A549 (cell line): ENCODE measurements around the gene UNC79. TPM values are rescaled to one million over a fixed set of nuclear protein-coding genes. Genes with fewer than 3 reads are reported as not detected.

Experiments used
- ATAC-seq, 2 experiments: fragments of 200-7000 bp in 1 of 2; fragments of >200 bp in 1 of 2; cut with Nextera tagmentation in 1 of 2; cut with Tn5 transposase in 1 of 2; 3 replicates each; pipeline versions ENCODE4 v1.8.0 to v1.9.1; 2018 to 2020; ENCODE audit warnings: mild to moderate bottlenecking in 1 of 2, moderate library complexity in 1 of 2
- CTCF ChIA-PET: fragments of 300-600 bp; sonication (Branson Sonifier 250); formaldehyde crosslinking; extraction: SDS; loops from one replicate; lab custom pipeline; 2021; ENCODE audit warnings: antibody characterized with exemption, inconsistent platforms; lab: Yijun Ruan, JAX
- POLR2A ChIA-PET: fragments of 350-600 bp; formaldehyde crosslinking; extraction: SDS; loops from one replicate; lab custom pipeline; 2021; ENCODE audit warnings: antibody characterized with exemption, inconsistent platforms; lab: Yijun Ruan, JAX
- DNase-seq, 2 experiments: peaks; one replicate each; pipeline versions ENCODE4 v3.0.0 to v3.0.0-alpha.2; 2011 to 2016; ENCODE audit warnings: low read depth in 1 of 2, low spot score in 1 of 2
- FAIRE-seq: peaks from 2 replicates; lab custom pipeline; 2011; peaks lifted over from hg19 to GRCh38; lab: Jason Lieb, UNC
- H3K27ac ChIP-seq, 2 experiments: fragments of >200 bp; sonication (Bioruptor Twin); formaldehyde crosslinking; 3 replicates each; pipeline ENCODE4 v1.5.1; 2016 to 2017
- H3K4me1 ChIP-seq: fragments of >200 bp; sonication (Bioruptor Twin); formaldehyde crosslinking; 3 replicates; pipeline ENCODE4 v1.6.1; 2016
- H3K4me2 ChIP-seq: fragments of >200 bp; sonication (Bioruptor Twin); formaldehyde crosslinking; 3 replicates; pipeline ENCODE4 v1.6.1; 2016
- H3K4me3 ChIP-seq: fragments of >200 bp; sonication (Bioruptor Twin); formaldehyde crosslinking; 3 replicates; pipeline ENCODE4 v1.5.1; 2016
- H3K9me3 ChIP-seq: fragments of >200 bp; sonication (Bioruptor Twin); formaldehyde crosslinking; 3 replicates; pipeline ENCODE4 v1.6.1; 2016
- CBX8 ChIP-seq: fragments of 200-600 bp; sonication (generic); IDR thresholded peaks from 2 replicates; pipeline ENCODE4 v1.6.1; 2016
- CHD2 ChIP-seq: fragments of 150-350 bp; IDR thresholded peaks from 2 replicates; pipeline ENCODE4 v1.6.1; 2014; ENCODE audit warnings: low read length; ENCODE audit not compliant: partially characterized antibody
- CHD4 ChIP-seq: fragments of 200-600 bp; sonication (generic); IDR thresholded peaks from 2 replicates; pipeline ENCODE4 v1.6.1; 2016; ENCODE audit warnings: antibody characterized with exemption, mild to moderate bottlenecking, borderline replicate concordance
- EHF ChIP-seq: fragments of 250-450 bp; sonication (Bioruptor Pico); IDR thresholded peaks from 2 replicates; pipeline ENCODE4 v1.5.0; 2020; ENCODE audit warnings: mild to moderate bottlenecking
- GATA3 ChIP-seq: IDR thresholded peaks from 2 replicates; pipeline ENCODE4 v1.6.1; 2012; ENCODE audit warnings: borderline replicate concordance
- JUN ChIP-seq, 2 experiments: fragments of >200 bp; sonication (Bioruptor Twin); formaldehyde crosslinking; IDR thresholded peaks; 2 replicates in 1 of 2; 3 replicates in 1 of 2; pipeline ENCODE4 v1.6.1; 2016 to 2017
- JUNB ChIP-seq: fragments of >200 bp; sonication (Bioruptor Twin); formaldehyde crosslinking; IDR thresholded peaks from 2 replicates; pipeline ENCODE4 v1.6.1; 2016
- KDM1A ChIP-seq: fragments of 200-600 bp; sonication (generic); IDR thresholded peaks from 2 replicates; pipeline ENCODE4 v1.6.1; 2016; ENCODE audit warnings: low read depth, mild to moderate bottlenecking
- MAFK ChIP-seq: fragments of 450-650 bp; IDR thresholded peaks from 2 replicates; pipeline ENCODE4 v1.6.1; 2014; ENCODE audit not compliant: partially characterized antibody
- NR3C1 ChIP-seq: fragments of >200 bp; sonication (Bioruptor Twin); formaldehyde crosslinking; IDR thresholded peaks from 3 replicates; pipeline ENCODE4 v1.6.1; 2017
- RNF2 ChIP-seq: fragments of 200-600 bp; sonication (generic); IDR thresholded peaks from 2 replicates; pipeline ENCODE4 v1.6.1; 2016; ENCODE audit warnings: low read depth, mild to moderate bottlenecking, antibody characterized with exemption, moderate library complexity, borderline replicate concordance
- SREBF2 ChIP-seq: fragments of 450-650 bp; IDR thresholded peaks from 2 replicates; pipeline ENCODE4 v1.6.1; 2014; ENCODE audit warnings: mild to moderate bottlenecking, moderate library complexity
- ZFP36 ChIP-seq: fragments of 450-650 bp; IDR thresholded peaks from 2 replicates; pipeline ENCODE4 v1.6.1; 2014; ENCODE audit warnings: borderline replicate concordance; ENCODE audit not compliant: partially characterized antibody
- ZNF302 ChIP-seq: fragments of 250-450 bp; sonication (Bioruptor Pico); IDR thresholded peaks from 2 replicates; pipeline ENCODE4 v1.9.0; 2021; ENCODE audit warnings: inconsistent platforms, mild to moderate bottlenecking, moderate library complexity
- ZSCAN20 ChIP-seq: fragments of 250-450 bp; sonication (Bioruptor Pico); IDR thresholded peaks from 2 replicates; pipeline ENCODE4 v1.8.0; 2022; ENCODE audit warnings: mild to moderate bottlenecking, moderate library complexity
- WGBS: methylation state at CpG from one replicate; pipeline ENCODE4 v1.1.6; 2017; ENCODE audit errors: missing lambda C conversion rate; 5-methylcytosine and 5-hydroxymethylcytosine counted together
- polyA plus RNA-seq, 4 experiments: library from polyadenylated mRNA; depleted of rRNA in 3 of 4; stranded (reverse); fragments of >200 nt; fragmentation: RNase III in 1 of 4; extraction: RNeasy Plus Mini Kit Qiagen cat#74134 plus additional on column Dnase treatment in 1 of 4; gene quantifications; 2 replicates in 3 of 4; 3 replicates in 1 of 4; pipeline ENCODE4 v1.2.3, GENCODE V29; 2011 to 2017
- TF ChIP-seq, protein P1 (sequence below): IDR thresholded peaks from 2 replicates; pipeline ENCODE4 v1.6.1; 2012; ENCODE audit warnings: low read depth, borderline replicate concordance
- TF ChIP-seq, protein P2 (sequence below): fragments of >200 bp; sonication (Bioruptor Twin); formaldehyde crosslinking; IDR thresholded peaks from 3 replicates; pipeline ENCODE4 v1.6.1; 2016

Gene UNC79
- polyA plus RNA-seq, 2 of the 4 experiments (the other 2 are of a cell fraction): 0.01 TPM

DNA sequence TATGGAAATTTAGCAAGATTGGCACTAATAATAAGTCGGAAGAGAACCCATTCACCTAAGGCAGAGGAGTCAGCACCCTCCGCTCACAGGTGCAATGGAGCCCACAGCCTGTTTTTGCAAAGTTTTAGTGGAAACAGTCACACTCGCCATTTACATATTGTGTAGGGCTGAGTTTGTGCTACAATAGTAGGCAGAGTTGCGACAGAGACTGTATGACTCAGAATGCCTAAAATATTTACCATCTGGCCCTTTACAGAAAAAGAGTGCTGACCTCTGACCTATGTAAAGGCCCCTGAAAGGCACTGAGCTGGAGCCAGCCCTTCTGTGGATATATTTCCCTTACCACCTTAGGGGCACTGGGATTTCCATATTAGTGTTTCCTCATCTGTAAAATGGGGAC lies 278.5 kb downstream of the UNC79 start:
- DNase-seq (no peak), FAIRE-seq (no peak), ATAC-seq (no peak)
- no peak overlapping the region for H3K4me2 ChIP-seq
- ChIA-PET CTCF (interaction anchor here (1.5 to 1.6 kb wide), 2 partner anchors 9 to 54 kb away, joined by 3 to 5 read pairs; no protein-coding TSS in a partner anchor), POLR2A (no interaction called here)
- no peak overlapping the region for H3K27ac ChIP-seq
- 36% methylated on average over 4 of the region's 4 CpGs for WGBS
- H3K9me3 ChIP-seq: no peaks in the 10 kb centered on the region
- no peak overlapping the region for H3K4me3 ChIP-seq
- no peaks in the 10 kb centered on the region for H3K4me1 ChIP-seq
- TF ChIP-seq CBX8 (no peak), MAFK (no peak), ZFP36 (no peak), GATA3 (no peak), ZNF302 (CRISPR knock-in tag) (no peak), KDM1A (no peak)

DNA sequence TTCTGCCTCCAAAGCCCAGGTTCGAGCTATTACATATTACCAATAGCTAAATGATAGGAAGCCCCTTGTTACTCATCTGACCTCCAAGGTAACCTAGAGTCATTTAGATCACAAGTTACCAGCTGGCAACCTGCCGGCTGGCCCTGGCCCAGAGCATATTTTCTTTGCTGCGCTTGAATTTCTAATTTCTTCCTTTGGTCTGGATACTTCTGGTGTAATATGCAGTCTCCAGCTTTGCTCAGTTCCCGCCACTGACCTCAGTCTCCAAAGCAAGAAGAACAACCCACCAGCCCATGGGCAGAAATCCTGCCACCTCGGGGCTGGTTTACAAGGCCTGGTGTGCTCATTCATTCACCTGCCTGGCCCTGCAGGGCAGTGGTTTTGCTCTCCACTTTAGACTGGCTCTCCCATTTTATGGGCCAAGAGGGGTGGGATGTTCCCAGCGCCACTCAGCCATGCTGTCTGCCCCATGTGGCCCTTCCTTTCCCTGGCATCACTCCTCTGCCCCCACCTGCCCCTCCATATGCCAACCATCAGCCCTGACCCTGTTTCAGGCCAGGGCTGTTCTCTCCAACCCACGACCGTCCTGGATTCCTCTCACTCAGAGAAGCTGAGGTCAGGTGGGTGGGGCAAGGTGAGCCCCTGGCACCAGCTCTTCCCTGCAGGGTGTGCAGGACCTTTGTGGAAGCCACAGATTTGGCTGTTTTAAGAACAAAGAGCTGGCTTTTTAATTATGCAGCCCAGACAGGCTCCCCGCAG lies 281.5 kb downstream of the UNC79 start:
- H3K4me2 ChIP-seq: no peak overlapping the region
- no peak overlapping the region for H3K4me3 ChIP-seq
- ATAC-seq (no peak), FAIRE-seq (no peak), DNase-seq (no peak)
- 19% methylated on average over 7 of the region's 9 CpGs for WGBS
- no peaks in the 10 kb centered on the region for H3K9me3 ChIP-seq
- TF ChIP-seq JUNB (no peak), ZFP36 (no peak), RNF2 (no peak), JUN (IDR thresholded peaks at IDR 0.05) (no peak), CHD4 (no peak), NR3C1 (no peak)
- no peak overlapping the region for H3K27ac ChIP-seq
- no peaks in the 10 kb centered on the region for H3K4me1 ChIP-seq
- CTCF ChIA-PET: no interaction called here
- POLR2A ChIA-PET: no interaction called here

DNA sequence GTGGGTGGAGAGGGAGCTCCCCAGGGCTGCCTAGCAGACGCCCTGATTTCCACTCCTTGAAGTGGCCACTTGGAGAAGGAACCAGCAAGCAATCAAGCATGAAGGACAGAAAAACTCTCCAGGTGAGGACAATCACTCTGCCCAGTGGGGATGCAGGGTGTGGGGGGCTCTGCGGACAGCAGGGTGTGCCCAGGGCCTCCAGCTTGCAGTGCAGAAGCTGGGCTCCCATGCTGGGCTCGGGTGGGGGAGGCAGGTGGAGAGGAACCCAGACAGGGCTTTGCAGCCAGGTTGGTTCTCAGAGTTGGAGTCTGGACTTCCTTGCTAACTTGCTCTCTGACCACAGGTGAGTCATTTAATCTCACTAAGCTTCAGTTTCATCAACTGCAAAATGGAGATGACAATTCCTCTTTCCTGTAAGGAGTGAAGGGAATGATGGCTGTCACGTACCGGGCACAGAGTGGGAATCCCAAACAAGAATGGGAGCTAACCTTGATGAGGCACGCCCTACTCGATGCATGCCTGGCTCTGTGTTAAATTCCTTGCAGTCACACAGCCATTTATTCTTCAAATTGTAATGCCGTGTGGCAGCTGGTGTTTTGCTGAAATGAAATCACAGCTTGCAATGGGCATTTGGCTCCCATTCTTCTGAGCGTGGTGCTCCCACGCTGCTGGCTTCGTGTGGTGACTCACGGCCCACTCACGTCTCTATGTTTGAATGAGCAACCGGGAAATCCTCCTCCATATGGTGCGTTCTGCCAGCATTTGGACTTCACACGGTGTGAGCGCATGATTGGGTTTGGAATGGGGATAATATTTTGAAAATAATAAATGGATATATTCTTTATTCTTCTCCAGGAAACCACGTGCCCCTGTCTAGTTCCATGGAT lies 282.3 kb downstream of the UNC79 start:
- no peak for FAIRE-seq
- CTCF ChIA-PET: no interaction called here

More for the DNA sequence above, 282.3 kb downstream of the UNC79 start:
- WGBS: 9% methylated on average over 16 of the region's 18 CpGs
- no peaks in the 10 kb centered on the region for H3K4me1 ChIP-seq
- ATAC-seq: no peak
- no peak overlapping the region for H3K27ac ChIP-seq
- TF ChIP-seq EHF (CRISPR knock-in tag) (no peak), ZSCAN20 (CRISPR knock-in tag) (no peak), CHD2 (no peak), SREBF2 (no peak)
- TF ChIP-seq, protein P1, sequence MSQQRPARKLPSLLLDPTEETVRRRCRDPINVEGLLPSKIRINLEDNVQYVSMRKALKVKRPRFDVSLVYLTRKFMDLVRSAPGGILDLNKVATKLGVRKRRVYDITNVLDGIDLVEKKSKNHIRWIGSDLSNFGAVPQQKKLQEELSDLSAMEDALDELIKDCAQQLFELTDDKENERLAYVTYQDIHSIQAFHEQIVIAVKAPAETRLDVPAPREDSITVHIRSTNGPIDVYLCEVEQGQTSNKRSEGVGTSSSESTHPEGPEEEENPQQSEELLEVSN: no peak
- TF ChIP-seq, protein P2, sequence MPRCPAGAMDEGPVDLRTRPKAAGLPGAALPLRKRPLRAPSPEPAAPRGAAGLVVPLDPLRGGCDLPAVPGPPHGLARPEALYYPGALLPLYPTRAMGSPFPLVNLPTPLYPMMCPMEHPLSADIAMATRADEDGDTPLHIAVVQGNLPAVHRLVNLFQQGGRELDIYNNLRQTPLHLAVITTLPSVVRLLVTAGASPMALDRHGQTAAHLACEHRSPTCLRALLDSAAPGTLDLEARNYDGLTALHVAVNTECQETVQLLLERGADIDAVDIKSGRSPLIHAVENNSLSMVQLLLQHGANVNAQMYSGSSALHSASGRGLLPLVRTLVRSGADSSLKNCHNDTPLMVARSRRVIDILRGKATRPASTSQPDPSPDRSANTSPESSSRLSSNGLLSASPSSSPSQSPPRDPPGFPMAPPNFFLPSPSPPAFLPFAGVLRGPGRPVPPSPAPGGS: no peak
- DNase-seq: no peak
- H3K9me3 ChIP-seq: no peaks in the 10 kb centered on the region
- no peak overlapping the region for H3K4me3 ChIP-seq
- no peak overlapping the region for H3K4me2 ChIP-seq
- POLR2A ChIA-PET: no interaction called here
